NCI-H748 (cell line): ENCODE measurements around the gene CIDEA.

Experiments
- DNase-seq: peaks from one replicate; lab custom pipeline; 2025; ENCODE audit not compliant: unreplicated experiment; lab: John Stamatoyannopoulos, UW

CIDEA gene

GRCh38 chr18:12271376-12272235 is 17.4 kb downstream of the CIDEA start:
- peak; percentile 83 for DNase-seq

GRCh38 chr18:12274793-12275192 is 20.6 kb downstream of the CIDEA start:
- no peak for DNase-seq

GRCh38 chr18:12276736-12277554 is 22.8 kb downstream of the CIDEA start:
- DNase-seq = no peak

GRCh38 chr18:12278215-12278671 is 24.1 kb downstream of the CIDEA start:
- no peak for DNase-seq

GRCh38 chr18:12278741-12279682 is 24.9 kb downstream of the CIDEA start:
- no peak for DNase-seq

GRCh38 chr18:12279781-12280531 is 25.8 kb downstream of the CIDEA start:
- no peak for DNase-seq

- DNase-seq = no peak
These were observed 27.7 kb downstream of the CIDEA start for GRCh38 chr18:12281861-12282260.

GRCh38 chr18:12282442-12283039 is 28.4 kb downstream of the CIDEA start:
- no peak for DNase-seq

GRCh38 chr18:12283256-12283655 is 29.1 kb downstream of the CIDEA start:
- peak; percentile 29 for DNase-seq

- DNase-seq = no peak
These were observed 29.5 kb downstream of the CIDEA start for GRCh38 chr18:12283666-12284065.

GRCh38 chr18:12287131-12287681 is 33.0 kb downstream of the CIDEA start:
- DNase-seq = no peak

GRCh38 chr18:12287684-12288402 is 33.7 kb downstream of the CIDEA start:
- peak; percentile 40 for DNase-seq

GRCh38 chr18:12288403-12288755 is 34.2 kb downstream of the CIDEA start:
- no peak for DNase-seq

- no peak for DNase-seq
These were observed 35.9 kb downstream of the CIDEA start for GRCh38 chr18:12290086-12290485.

GRCh38 chr18:12291161-12291560 is 37.0 kb downstream of the CIDEA start:
- DNase-seq = no peak

- DNase-seq = no peak
These were observed 37.5 kb downstream of the CIDEA start for GRCh38 chr18:12291690-12292089.

GRCh38 chr18:12293831-12294230 is 39.7 kb downstream of the CIDEA start:
- DNase-seq = no peak

GRCh38 chr18:12295389-12296086 is 41.4 kb downstream of the CIDEA start:
- DNase-seq = no peak
